Measurements from ENCODE around the gene MILR1.
"Not testable (repeated sequence)": the region's sequence is repeated elsewhere in the genome, so short reads cannot be mapped to it uniquely, and the experiment has no call there.

MILR1 gene

DNA sequence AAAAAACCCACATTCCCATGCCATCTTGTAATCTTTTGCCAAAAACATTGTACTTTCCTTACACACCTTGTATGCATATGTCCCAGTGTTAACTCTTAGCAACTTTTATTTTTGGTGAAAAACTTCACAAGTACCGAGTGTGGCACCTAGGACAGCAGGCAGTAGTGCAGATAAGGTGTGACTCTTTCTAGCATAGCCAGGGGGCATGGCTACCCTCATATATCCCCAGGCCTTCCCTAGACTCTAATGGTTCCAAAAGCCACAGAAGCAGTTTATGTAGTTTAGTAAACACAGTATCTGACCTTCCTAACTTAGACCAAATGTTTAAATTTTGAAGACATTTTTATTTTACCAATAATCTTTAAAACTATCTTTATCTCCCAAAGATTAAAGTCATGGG is 20.5 kb upstream of the MILR1 start:
- no peak for DNase-seq

DNA sequence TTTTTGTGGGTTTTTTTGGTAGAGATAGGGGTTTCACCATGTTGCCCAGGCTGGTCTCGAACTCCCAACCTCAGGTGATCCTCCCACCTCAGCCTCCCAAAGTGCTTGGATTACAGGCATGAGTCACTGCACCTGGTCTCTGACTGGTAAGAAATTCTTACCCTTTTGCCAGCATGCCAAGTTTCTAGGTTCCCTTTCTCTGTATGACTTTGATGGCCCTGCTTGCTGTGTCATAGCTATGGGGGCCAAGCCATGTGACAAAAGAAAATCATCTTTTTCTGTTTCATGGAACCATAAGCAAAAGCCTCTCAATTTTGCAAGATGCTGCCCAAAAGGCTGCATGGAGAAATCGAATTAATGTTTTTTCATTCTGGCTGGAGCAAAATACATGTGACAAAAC is 18.9 kb upstream of the MILR1 start:
- not testable (repeated sequence) for DNase-seq

DNA sequence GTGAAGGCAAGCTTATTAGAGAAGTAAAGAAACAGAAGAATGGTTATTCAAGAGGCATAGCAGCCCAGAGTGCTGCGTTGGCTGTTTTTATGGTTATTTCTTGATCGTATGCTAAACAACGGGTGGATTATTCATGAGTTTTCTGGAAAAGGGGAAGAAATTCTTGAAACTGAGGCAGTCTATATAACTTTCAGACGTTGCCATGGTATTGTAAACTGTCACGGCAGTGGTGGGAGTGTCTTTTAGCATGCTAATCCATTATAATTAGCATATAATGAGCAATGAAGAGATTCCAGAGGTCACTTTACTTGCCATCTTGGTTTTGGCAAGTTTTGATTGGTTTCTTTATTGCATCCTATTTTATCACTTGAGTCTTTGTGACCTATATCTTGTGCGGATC is 17.4 kb upstream of the MILR1 start:
- no peak for DNase-seq

DNA sequence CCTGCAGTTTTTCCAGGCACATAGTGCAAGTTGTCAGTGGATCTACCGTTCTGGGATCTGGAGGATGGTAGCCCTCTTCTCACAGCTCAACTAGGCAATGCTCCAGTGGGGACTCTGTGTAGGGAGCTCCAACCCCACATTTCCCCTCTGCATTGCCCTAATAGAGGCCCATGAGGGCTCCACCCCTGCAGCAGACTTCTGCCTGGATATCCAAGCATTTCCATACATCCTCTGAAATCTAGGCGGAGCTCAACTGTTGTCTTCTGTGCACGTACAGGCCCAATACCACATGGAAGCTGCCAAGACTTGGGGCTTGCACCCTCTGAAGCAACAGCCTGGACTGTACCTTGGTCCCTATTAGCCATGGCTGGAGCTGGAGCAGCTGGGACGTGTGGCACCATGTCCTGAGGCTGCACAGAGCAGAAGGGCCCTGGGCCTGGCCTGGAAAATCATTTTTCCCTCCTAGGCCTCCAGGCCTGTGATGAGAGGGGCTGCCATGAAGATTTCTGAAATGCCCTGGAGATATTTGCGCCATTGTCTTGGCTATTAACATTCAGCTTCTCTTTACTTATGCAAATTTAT is 10.9 kb upstream of the MILR1 start:
- DNase-seq = no peak

DNA sequence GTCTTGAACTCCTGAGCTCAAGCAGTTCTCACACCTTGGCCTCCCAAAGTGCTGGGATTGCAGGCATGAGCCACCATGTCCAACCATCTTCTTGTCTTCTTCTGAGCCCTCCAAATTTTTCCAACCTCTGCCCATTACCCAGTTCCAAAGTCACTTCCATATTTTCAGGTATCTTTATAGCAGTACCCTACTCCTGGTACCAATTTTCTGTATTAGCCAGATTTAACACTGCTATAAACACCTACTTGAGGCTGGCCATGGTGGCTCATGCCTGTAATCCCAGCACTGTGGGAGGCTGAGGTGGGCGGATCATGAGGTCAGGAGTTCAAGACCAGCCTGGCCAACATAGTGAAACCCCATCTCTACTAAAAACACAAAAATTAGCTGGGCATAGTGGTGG is 9.4 kb upstream of the MILR1 start:
- not testable (repeated sequence) for DNase-seq

DNA sequence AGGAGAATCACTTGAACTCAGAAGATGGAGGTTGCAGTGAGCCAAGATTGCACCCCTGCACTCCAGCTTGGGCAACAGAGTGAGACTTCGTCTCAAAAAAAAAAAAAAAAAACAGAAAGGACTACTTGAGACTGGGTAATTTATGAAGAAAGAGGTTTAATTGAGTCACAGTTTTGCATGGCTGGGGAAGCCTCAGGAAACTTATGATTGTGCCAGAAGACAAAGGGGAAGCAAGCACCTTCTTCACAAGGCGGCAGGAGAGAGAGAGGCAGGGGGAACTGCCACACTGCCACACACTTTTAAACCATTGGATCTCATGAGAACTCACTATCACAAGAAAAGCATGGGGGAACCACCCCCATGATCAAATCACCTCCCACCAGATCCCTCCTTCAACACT is 9.0 kb upstream of the MILR1 start:
- no peak for DNase-seq

DNA sequence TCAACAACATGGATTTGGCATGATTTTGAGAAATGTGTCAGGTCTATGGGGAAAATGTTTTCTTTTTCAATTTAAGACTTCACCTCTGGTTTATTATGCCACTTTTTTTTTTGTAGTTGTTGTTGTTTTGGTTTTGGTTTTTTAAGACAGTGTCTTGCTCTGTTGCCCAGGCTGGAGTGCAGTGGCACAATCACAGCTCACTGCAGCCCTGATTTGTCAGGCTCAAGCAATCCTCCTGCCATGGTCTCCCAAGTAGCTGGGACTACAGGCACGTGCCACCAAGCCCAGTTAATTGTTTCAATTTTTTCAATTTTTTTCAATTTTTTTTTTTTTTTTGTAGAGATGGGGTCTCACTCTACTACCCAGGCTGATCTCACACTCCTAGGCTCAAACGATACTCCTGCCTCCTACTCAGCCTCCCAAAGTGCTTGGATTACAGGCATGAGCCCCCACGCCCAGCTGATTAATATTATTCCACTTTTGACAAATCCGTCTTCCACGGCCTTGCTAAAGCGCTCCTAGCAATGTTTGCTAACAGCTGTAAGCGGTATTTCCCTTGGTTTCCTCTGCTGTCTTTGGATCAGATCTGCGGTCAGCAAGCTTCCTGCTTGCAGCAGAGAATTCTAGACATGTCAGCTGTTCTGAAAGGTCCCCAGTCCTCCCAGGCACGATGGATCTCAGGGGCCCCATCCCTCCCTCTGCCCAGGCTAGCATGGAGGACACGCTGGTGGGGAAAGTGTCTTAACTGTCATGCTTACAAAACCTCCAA is 7.0 kb upstream of the MILR1 start:
- peak; percentile 65 for DNase-seq

DNA sequence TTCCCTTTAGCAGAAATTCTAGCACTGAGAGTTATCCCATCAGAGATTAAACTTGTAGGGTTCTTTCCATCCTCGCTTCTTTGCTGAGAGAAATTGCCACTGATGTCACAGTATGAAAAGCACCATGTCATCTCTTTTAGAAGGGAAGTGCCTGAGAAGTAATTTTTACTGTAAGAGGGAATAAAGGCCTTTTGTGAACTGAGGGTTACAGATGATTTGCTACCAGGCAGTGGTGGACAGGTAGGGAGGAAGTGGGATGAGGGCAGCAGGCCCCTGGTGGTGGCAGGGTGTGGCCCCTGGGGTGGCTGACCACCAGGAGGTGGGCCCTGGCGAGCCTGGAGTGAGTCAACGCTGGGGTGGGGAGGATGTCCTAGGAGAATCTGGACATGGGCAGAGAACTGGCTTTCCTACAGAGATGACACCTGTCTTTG is 6.4 kb upstream of the MILR1 start:
- DNase-seq = no peak

DNA sequence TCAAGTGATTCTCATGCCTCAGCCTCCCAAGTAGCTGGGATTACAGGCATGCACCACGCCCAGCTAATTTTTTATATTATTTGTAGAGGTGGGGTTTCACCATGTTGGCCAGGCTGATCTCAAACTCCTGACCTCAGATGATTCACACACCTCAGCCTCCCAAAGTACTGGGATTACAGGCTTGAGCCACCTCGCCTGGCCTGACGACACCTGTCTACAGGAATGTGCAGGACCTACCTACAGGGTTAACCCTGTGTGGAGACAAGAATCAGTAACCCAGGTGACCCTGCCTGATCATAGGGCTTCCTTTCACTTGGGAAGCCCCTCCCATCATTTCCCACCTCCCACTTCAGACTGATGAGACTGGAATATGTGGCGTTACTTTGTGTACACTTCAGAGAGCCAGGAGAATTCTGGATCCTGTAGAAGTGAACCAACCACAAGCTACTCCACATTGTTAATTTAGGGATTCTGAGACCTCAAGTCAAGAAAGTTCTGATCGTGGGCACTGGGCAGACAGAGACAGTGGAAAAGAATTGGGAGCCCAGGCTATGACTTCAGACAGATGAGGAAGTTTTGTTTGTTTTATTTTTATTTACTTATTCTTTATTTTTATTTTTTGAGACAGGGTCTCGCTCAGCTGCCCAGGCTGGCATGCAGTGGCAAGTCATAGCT is 5.7 kb upstream of the MILR1 start:
- no peak for DNase-seq

DNA sequence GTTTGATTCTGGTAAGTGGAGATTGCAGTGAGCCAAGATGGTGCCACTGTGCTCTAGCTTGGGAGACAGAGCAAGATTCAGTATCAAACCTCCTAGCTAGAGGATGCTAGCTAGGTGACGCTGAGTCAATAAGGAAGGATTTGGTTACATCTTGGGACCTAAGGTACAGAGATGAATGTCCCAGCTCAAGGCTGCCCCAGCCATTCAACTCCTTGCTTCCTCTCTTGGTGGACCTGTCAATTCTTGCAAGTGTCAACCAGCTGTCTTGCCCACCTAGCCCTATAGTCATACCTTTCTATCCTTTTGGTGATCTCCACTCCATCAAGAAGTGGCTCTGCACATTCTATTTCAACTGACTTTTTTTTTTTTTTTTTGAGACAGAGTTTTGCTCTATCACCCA is 1.4 kb upstream of the MILR1 start:
- DNase-seq = no peak

DNA sequence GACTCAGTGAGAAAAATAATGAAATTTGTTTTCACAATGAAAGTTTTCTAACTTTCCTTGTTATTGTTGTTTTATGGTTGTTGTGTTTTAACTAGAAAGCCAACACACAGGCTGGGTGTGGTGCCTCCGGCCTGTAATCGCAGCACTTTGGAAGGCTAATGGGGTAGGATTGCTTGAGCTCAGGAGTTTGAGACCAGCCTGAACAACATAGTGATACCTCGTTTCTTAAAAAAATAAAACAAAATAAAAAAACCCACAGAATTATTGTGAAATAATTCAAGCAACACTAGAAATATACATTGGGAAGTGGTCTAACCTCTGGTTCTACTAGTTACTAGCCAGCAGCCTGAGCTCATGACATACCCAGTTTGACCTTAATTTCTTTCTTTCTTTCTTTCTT is 630 bp downstream of the MILR1 start:
- DNase-seq = no peak

DNA sequence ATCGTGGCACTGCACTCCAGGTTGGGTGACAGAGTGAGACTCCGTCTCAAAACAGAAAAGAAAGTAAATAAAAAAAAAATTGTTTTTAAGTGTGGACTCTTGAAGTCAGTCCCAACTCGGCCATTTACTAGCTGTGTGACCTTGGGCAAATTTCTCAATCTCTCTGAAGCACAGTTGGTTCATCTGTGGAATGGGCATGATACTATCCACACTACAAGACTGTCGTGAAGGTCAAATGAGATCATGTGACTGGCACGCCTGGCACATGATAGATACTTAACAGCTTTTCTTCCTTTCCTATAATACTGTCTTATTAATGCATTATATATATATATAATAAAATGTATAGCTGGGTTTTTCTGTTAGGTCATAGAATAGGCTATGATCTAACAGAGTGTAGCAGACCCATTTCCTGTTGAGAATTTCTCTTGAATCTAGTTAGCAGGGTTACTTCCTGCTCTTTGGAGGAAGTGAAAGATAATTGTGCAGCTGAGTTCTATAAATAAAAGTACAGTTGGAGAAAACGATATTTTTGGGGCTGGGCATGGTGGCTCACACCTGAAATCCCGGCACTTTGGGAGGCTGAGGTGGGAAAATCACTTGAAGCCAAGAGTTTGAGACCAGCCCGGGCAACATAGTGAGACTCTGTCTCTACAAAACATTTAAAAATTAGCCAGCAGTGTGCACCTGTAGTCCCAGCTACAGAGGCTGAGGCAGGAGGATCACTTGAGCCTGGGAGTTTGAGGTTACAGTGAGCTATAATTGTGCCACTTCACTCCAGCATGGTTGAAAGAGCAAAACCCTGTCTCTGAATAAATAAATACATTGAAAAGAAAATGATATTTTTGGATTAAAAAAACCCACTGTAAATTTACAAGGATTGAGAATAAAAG is 7.3 kb downstream of the MILR1 start:
- no peak for DNase-seq

DNA sequence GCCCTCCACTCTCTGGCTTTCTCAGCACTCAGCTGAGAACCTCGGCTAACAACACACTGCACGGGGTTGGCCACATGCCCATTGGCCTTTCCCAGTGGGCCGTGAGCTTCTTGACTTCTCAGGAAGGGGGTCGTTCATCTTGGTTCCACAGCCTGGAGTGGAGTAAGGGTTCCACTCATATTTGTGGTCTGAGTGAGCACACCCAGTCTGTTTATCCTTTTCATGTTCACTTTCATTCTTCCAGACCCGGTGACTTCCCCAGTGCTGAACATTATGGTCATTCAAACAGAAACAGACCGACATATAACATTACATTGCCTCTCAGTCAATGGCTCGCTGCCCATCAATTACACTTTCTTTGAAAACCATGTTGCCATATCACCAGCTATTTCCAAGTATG is 8.2 kb downstream of the MILR1 start:
- DNase-seq = no peak

DNA sequence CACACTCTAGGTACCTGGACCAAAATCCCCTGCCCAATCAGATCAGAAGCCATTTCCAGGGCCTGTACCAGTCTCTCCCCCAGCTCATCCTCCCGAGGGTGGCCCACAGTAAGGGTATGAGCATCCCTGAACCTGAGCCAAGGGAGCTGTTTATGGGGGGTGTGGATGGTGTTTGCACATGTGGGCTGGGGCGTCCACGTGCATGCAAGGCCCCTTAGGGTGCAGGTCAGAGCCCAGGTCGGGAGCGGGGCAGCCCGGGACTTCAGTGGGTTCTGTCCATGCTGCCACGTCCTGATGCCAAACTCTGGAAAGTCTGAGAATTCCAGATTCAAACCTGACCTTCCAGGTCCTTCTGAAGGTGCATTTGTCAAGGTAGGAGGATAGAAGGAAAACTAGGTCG is 9.8 kb downstream of the MILR1 start:
- DNase-seq = no peak

DNA sequence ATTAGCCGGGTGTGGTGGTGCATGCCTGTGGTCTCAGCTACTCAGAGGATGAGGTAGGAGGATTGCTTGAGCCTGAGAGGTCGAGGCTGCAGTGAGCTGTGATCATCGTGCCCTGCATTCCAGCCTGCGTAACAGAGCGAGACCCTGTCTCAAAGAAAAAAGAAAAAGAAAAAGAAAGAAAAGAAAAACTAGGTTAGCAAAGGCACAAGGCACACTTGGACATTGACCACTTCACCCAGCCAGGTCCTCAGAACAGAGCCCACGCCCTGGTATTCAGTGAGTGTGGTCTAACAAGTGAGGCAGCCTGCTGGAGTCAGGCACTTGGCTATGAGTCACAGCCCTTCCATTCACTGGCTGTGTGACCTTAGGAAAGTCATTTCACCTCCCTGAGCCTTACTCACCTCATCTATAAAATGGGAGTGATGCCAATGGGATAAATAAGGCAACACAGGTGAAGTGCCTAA is 10.4 kb downstream of the MILR1 start:
- DNase-seq = no peak

DNA sequence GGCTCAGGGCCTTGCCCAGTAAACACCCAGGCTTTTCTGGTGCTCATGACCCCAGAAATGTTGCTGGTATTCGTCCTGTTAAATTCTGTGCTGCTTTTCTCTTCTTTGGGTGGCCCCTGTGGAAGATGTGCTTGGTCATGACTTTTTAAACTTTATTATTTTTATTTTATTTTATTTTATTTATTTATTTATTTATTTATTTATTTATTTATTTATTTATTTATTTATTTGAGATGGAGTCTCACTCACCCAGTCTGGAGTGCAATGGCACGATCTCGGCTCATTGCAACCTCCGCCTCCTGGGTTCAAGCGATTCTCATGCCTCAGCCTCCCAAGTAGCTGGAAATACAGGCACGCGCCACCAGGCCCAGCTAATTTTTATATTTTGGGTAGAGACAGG is 10.9 kb downstream of the MILR1 start:
- not testable (repeated sequence) for DNase-seq

DNA sequence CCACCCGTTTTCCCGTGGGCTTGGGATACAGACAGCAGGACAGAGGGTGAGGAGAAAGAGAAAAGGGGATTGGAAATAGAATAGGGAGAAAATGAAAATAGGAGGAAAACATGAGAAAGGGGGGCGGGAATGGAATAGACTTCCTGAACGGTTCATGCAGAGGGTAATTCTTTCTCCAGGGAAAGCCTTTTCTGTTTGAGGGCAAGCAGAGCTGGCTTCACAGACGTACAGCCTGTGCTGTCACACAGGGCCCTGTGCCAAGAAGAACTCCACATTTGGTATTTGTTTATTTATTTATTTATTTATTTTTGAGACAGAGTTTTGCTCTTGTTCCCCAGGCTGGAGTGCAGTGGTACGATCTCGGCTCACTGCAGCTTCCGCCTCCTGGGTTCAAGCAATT is 12.0 kb downstream of the MILR1 start:
- DNase-seq = no peak

DNA sequence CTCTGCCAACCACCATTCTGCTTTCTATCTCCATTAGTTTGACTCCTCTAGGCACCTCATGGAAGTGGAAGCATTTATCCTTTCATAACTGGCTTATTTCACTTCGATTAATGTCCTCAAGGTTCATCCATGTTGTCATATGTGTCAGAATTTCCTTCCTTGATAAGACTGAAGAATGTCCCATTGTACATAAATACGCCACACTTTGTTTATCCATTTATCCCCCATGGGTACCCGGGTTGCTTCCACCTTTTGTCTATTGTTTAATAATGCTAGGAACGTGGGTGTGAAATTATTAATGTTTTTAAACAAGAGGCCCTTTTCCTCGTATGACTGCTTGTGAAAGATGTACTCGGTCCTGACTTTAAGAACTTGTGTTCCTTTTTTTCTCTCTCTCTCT is 12.9 kb downstream of the MILR1 start:
- no peak for DNase-seq

DNA sequence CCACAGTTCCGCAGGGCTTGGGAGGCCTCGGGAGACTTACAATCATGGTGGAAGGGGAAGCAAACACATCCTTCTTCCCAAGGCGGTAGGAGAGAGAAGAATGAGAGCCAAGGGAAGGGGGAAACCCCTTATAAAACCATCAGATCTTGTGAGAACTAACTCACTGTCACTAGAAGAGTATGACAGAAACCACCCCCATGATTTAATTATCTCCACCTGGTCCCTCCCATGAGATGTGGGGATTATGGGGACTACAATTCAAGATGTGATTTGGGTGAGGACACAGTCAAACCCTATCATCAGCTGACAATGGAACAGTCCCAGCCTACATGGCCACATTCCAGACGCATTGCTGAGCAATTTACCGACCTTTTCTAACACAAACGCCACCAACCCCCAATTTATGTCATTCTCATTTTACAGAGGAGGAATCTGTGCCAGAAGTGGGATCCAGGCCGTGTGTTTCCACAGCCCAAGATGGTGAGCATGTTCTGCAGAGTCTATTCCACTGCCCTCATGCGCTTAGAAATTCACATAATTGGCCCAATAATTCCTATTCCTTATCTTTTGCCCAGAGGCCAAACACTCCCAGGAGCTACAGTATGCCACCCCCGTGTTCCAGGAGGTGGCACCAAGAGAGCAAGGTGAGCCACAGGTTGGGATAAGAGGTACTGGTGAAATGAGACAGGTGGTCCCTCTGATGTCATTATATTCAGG is 17.3 kb downstream of the MILR1 start:
- no peak for DNase-seq

DNA sequence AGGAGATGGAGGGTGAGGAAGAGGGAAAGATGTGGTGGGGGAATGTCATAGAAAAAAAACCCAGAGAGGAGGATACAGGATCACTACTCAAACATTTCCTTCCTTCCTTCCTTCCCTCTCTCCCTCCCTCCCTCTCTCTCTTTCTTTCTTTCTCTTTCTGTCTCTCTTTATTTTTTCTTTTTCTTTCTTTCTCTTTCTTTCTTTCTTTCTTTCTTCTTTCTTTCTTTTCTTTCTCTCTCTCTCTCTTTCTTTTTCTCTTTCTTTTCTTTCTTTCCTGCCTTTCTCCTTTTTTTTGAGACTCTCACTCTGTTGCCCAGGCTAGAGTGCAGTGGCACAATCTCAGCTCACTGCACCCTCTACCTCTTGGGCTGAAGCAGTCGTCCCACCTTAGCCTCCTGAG is 17.9 kb downstream of the MILR1 start:
- DNase-seq = not testable (repeated sequence)

DNA sequence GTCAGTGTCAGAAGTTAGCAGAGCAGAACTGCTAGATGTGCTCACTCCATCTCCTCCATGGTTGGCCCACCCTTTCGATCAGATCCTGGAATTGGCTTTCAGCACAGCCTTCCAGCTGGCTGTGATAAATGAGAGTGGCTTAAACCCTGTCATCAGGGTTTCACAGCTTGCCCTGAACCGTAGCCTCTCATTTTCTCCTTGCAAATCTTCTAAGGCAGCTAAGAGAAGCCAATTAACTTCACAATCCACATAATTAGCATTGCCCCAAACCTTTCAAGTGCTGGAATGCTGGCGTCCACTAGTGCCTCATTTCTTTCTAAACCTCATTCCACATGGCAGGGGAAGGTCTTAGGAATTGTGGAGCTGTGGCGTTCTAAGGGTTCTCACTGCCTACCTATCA is 21.7 kb downstream of the MILR1 start:
- DNase-seq = no peak

DNA sequence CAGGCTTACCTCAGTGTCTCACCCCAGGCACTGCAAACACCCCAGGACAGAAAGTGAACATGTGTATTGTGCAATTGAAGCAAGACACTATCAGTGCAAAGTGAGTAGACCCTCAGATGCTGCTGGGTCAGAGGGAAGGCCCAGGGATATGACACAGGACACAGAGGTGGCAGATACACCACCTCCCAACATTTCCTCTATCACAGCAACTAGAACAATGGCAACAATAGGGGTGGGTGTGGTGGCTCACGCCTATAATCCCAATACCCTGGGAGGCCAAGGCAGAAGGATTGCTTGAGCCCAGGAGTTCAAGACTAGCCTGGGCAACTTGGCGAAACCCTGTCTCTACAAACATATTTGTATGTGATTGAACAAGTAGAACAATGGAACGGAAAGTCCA is 22.5 kb downstream of the MILR1 start:
- no peak for DNase-seq

DNA sequence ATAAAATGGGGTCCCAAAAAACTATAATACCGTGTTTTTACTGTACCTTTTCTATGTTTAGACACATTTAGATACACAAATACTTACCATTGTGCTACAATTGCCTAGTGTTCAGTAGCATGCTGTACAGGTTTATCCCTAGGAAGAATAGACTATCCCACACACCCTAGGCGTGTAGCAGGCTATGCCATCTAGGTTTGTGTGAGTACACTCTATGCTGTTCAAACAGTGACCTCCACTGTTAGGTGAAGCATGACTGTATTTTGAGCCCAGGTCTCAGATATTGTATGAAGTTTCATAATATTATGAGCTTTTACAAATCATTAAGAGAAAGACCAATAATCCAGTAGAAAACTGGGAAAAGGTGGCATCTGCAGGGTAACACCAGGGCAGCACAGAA is 23.6 kb downstream of the MILR1 start:
- DNase-seq = no peak
